ENCODE measurements around the gene CDH13. TPM values are rescaled to one million over a fixed set of nuclear protein-coding genes. Genes with fewer than 3 reads are reported as not detected.

CDH13 gene
- total RNA-seq, 1 donor from 2014 or later: not detected

DNA sequence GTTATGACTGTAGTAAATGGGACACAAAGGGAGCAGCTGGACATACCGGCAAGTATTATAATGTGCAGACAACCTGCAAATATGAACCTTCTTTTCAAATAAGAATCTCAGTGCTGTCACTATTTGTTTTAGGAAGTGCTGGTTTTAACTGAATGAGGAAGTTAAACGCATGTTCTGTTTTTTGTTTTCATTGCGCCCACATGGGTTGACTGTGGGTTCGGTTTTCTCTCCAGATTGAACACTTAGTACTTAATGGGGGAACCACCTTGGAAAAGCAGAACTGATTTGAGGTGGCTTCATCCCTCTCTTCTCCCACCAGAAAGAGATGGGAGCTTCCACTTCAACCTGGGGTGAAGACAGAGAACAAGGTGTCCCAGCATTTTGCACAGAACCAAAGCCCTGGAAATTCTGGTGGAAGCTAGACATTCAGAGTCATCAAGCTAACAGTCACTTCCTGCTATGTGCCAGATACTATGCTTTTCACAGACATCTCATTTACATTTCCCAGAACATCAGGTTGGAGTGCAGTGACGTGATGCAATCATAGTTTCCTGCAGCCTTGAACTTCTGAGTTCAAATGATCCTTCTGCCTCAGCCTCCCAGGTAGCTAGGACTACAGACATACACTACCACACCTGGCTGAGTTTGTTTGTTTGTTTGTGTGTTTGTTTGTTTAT lies 149.8 kb downstream of the CDH13 start:
- intact Hi-C loops (cut with micrococcal nuclease): no loop called here
- Mint-ChIP-seq H3K4me3 (no peak overlapping the region), H3K9me3 (no peaks in the 10 kb centered on the region), H3K27ac (peak overlapping the region; percentile 82), H3K36me3 (ENCODE audit: low read depth) (no peaks in the 10 kb centered on the region), H3K27me3 (no peaks in the 10 kb centered on the region), H3K4me1 (peaks cover 38% of the 10 kb centered on the region)
- ATAC-seq (ENCODE audit: low read depth) (peak; percentile 71), DNase-seq (no peak)
- ChIA-PET POLR2A (no interaction called here), CTCF (no interaction called here)
- TF ChIP-seq, protein P1, sequence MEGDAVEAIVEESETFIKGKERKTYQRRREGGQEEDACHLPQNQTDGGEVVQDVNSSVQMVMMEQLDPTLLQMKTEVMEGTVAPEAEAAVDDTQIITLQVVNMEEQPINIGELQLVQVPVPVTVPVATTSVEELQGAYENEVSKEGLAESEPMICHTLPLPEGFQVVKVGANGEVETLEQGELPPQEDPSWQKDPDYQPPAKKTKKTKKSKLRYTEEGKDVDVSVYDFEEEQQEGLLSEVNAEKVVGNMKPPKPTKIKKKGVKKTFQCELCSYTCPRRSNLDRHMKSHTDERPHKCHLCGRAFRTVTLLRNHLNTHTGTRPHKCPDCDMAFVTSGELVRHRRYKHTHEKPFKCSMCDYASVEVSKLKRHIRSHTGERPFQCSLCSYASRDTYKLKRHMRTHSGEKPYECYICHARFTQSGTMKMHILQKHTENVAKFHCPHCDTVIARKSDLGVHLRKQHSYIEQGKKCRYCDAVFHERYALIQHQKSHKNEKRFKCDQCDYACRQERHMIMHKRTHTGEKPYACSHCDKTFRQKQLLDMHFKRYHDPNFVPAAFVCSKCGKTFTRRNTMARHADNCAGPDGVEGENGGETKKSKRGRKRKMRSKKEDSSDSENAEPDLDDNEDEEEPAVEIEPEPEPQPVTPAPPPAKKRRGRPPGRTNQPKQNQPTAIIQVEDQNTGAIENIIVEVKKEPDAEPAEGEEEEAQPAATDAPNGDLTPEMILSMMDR (IDR thresholded peaks at IDR 0.05): no peak

DNA sequence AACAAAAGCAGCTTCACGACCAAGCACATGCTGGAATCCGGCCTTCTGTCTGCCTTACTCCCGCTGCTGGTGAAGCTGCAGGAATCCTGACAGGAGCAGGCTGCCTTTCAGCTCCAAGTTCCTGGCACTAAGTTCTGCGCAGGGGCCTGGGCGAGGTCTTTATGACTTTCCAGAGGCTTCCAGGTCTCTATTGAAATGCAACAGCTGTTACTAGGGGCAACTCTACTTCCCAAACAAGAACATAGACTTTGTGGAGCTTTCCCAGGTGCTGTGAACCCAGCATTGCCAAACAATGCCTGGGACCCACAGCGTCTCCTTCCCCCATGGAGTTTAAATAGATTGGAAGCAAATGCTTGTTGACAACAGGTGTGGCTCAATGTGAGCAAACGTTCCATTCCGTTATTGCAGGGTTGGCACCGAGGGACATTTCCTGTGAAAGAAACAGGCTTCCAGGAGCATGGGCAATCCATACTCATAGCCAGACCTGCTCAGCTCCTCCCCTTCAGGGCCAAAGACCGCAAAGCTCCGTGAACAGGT lies 156.0 kb downstream of the CDH13 start:
- Mint-ChIP-seq H3K4me3 (no peak overlapping the region), H3K4me1 (peaks cover 24% of the 10 kb centered on the region), H3K9me3 (no peaks in the 10 kb centered on the region), H3K27ac (no peak overlapping the region), H3K27me3 (no peaks in the 10 kb centered on the region), H3K36me3 (ENCODE audit: low read depth) (no peaks in the 10 kb centered on the region)
- no peak for ATAC-seq (ENCODE audit: low read depth)
- DNase-seq: no peak
- POLR2A ChIA-PET: no interaction called here
- TF ChIP-seq, protein P1 (IDR thresholded peaks at IDR 0.05): no peak
- intact Hi-C loops (cut with micrococcal nuclease): loop anchor here (5.0 kb wide), 1 partner anchor 55 kb away; no protein-coding TSS in a partner anchor
- CTCF ChIA-PET: no interaction called here

DNA sequence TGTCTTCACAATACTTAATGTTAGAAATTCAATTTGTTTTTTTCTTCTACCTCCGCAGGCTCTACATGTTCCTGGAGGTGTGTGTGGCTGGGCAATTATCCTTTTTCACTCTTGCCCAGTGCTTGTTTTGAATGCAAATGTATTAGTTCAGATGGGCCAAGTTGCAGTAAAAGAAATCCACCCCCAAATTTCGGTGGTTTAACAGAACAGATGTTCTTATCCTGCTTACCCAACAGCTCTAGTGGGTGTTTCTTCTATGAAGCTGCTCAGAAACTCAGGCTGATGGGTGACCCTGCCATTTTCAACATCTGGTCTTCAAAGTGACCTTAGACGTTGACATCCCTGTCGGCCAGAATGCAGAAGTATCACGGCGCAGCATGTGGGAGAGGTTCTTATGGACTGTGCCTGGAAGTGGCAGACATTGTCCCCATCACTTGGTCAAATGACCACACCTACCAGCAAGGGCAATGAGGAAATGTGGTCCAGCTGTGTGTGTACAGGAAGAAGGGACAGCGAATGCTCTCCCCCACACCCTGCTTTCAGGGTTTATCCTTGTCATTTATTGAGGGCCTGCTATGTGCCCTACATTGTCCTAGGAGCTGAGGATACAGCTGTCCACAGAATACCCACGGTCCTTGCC lies 157.3 kb downstream of the CDH13 start:
- no peak for ATAC-seq (ENCODE audit: low read depth)
- Mint-ChIP-seq H3K36me3 (ENCODE audit: low read depth) (no peaks in the 10 kb centered on the region), H3K4me3 (no peak overlapping the region)

DNA sequence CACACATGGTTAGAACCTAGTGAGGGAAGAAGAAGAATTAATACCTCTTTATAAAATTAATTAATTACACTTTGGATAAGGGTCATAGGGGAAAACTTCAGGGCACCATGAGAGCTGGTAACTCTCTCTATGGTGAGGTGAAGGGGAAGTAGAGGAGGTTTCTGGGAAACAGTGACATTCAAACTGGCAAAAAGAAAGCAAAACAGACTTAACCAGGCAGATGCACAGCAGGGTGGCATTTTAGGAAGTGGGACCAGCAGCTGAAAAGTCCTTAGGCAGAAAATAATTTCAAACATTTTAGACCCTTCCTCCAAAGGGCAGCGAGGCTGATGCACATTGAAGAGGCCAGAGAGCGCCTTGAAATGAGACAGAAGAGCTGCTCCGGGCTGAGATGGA lies 157.8 kb downstream of the CDH13 start:
- peak; percentile 14 for ATAC-seq (ENCODE audit: low read depth)
- H3K27me3 Mint-ChIP-seq: no peaks in the 10 kb centered on the region
- H3K4me3 Mint-ChIP-seq: no peak overlapping the region
- ChIA-PET POLR2A (no interaction called here), CTCF (no interaction called here)
- H3K4me1 Mint-ChIP-seq: peaks cover 24% of the 10 kb centered on the region
- H3K36me3 Mint-ChIP-seq (ENCODE audit: low read depth): no peaks in the 10 kb centered on the region
- intact Hi-C loops (cut with micrococcal nuclease): loop anchor here (5.0 kb wide), 1 partner anchor 57 kb away; no protein-coding TSS in a partner anchor
- H3K27ac Mint-ChIP-seq: peak overlapping the region; percentile 51
- TF ChIP-seq, protein P1 (IDR thresholded peaks at IDR 0.05): no peak
- H3K9me3 Mint-ChIP-seq: no peaks in the 10 kb centered on the region
- no peak for DNase-seq

More for the DNA sequence above, 157.3 kb downstream of the CDH13 start:
- no peak for DNase-seq
- TF ChIP-seq, protein P1 (IDR thresholded peaks at IDR 0.05): no peak
- ChIA-PET CTCF (no interaction called here), POLR2A (no interaction called here)
- Mint-ChIP-seq H3K27me3 (no peaks in the 10 kb centered on the region), H3K27ac (no peak overlapping the region), H3K9me3 (no peaks in the 10 kb centered on the region), H3K4me1 (peaks cover 24% of the 10 kb centered on the region)
- intact Hi-C loops (cut with micrococcal nuclease): loop anchor here (5.0 kb wide), 1 partner anchor 57 kb away; no protein-coding TSS in a partner anchor

DNA sequence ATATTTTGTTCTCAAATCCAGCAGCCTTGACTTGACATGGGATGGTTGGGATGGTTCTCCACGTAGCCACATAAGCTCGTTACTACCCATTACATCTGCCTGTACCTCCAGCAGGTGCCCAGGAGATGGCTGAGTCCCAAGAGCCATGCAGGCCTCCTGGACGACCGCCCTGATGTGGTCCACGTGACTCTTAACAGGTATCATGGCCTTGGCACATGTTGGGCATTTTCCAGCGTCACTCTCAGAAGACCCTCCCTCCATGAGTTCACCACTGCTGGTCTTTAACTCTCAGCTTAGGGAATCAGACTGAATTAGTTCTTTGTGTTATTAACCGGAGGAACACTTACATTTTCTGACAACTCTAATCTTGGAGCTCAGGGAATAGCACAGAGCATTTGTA lies 161.5 kb downstream of the CDH13 start:
- ChIA-PET CTCF (no interaction called here), POLR2A (no interaction called here)
- Mint-ChIP-seq H3K9me3 (no peaks in the 10 kb centered on the region), H3K27me3 (no peaks in the 10 kb centered on the region), H3K4me1 (peaks cover 10% of the 10 kb centered on the region), H3K4me3 (no peak overlapping the region), H3K36me3 (ENCODE audit: low read depth) (no peaks in the 10 kb centered on the region), H3K27ac (no peak overlapping the region)
- TF ChIP-seq, protein P1 (IDR thresholded peaks at IDR 0.05): no peak
- no peak for DNase-seq
- ATAC-seq (ENCODE audit: low read depth): no peak
- intact Hi-C loops (cut with micrococcal nuclease): no loop called here

Measured in activated B cell treated with CpG ODN at 0.5 μM for 24 hours (primary cell).